MM.1S (cell line): ENCODE data around the gene C16orf78.

ENCODE experiments used
- DNase-seq: peaks from one replicate; pipeline ENCODE4 v3.0.0-alpha.2; 2015
- H2AFZ ChIP-seq: fragments of 300-600 bp; sonication (generic); 2 replicates; pipeline ENCODE4 v1.6.0; 2016; ENCODE audit warnings: antibody characterized with exemption, low read length
- H3F3A ChIP-seq: fragments of 300-600 bp; sonication (generic); 2 replicates; pipeline ENCODE4 v1.6.1; 2016; ENCODE audit warnings: mild to moderate bottlenecking, antibody characterized with exemption, low read length, moderate library complexity, mixed read lengths; ENCODE audit not compliant: insufficient read depth
- H3K27ac ChIP-seq: fragments of 300-600 bp; sonication (generic); 2 replicates; pipeline ENCODE4 v1.5.1; 2016; ENCODE audit warnings: mild to moderate bottlenecking, low read length
- H3K27me3 ChIP-seq: fragments of 300-600 bp; sonication (generic); replicated peaks from 2 replicates; pipeline ENCODE4 v1.6.0; 2016; ENCODE audit warnings: low read length; ENCODE audit not compliant: insufficient read depth
- H3K36me3 ChIP-seq: fragments of 300-600 bp; sonication (generic); replicated peaks from 2 replicates; pipeline ENCODE4 v1.6.1; 2016; ENCODE audit warnings: mild to moderate bottlenecking, low read length, mixed read lengths; ENCODE audit not compliant: insufficient read depth
- H3K4me1 ChIP-seq: fragments of 300-600 bp; sonication (generic); 2 replicates; pipeline ENCODE4 v1.6.1; 2016; ENCODE audit warnings: low read length, mixed read lengths
- H3K4me2 ChIP-seq: fragments of 300-600 bp; sonication (generic); 2 replicates; pipeline ENCODE4 v1.6.0; 2016; ENCODE audit warnings: low read depth, low read length
- H3K4me3 ChIP-seq: fragments of 300-600 bp; sonication (generic); 2 replicates; pipeline ENCODE4 v1.5.1; 2016; ENCODE audit warnings: low read length, mixed read lengths
- H3K79me2 ChIP-seq: fragments of 300-600 bp; sonication (generic); 2 replicates; pipeline ENCODE4 v1.6.1; 2016; ENCODE audit warnings: mixed run types, low read length, mixed read lengths
- H3K9ac ChIP-seq: fragments of 300-600 bp; sonication (generic); 2 replicates; pipeline ENCODE4 v1.6.1; 2016; ENCODE audit warnings: low read length, mixed read lengths
- H3K9me2 ChIP-seq: fragments of 300-600 bp; sonication (generic); replicated peaks from 2 replicates; pipeline ENCODE4 v1.6.1; 2016; ENCODE audit warnings: mild to moderate bottlenecking, low read length, mixed read lengths; ENCODE audit not compliant: insufficient read depth
- H3K9me3 ChIP-seq: fragments of 300-600 bp; sonication (generic); replicated peaks from 2 replicates; pipeline ENCODE4 v1.6.1; 2016; ENCODE audit warnings: mild to moderate bottlenecking, low read length, mixed read lengths; ENCODE audit not compliant: insufficient read depth
- H4K20me1 ChIP-seq: fragments of 300-600 bp; sonication (generic); 2 replicates; pipeline ENCODE4 v1.6.1; 2016; ENCODE audit warnings: mild to moderate bottlenecking, low read length, moderate library complexity, mixed read lengths; ENCODE audit not compliant: insufficient read depth
- CTCF ChIP-seq: fragments of 300-600 bp; sonication (generic); IDR thresholded peaks from 2 replicates; pipeline ENCODE4 v1.5.1; 2016; ENCODE audit warnings: antibody characterized with exemption, low read length, mixed read lengths
- EZH2 ChIP-seq: fragments of 300-600 bp; sonication (generic); optimal IDR thresholded peaks from 2 replicates; pipeline ENCODE3; 2017; ENCODE audit warnings: low read depth, mild to moderate bottlenecking, antibody characterized with exemption, low read length, mixed read lengths
- EZH2phosphoT487 ChIP-seq: fragments of 300-600 bp; sonication (generic); IDR thresholded peaks from 2 replicates; pipeline ENCODE4 v1.6.1; 2018; ENCODE audit warnings: antibody characterized with exemption, low read length

The C16orf78 gene

DNA sequence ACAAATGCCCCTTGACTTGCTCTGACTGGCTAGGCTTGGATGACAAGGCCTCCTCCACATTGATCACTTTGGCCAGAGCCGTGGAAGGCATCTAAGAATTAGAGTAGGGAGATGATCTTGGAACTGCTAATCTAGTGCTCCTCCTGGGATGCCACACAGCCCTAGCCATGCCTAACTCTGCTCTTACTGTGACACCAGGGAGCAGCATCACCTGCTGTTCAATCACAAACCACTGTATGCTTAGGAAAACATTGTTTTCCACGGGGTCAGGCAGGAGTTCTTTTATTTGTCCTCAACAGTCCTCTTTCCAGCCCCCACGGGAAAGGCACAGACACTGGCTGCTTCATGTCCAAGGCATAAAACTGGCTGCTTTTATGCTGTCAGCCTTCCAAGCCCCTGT is 46.3 kb downstream of the C16orf78 start:
- Histone ChIP-seq H3K4me3 (no peak overlapping the region), H3K27me3 (no peaks in the 10 kb centered on the region; the same call in 1 of the 2 replicates), H3K79me2 (no peaks in the 10 kb centered on the region), H3K4me1 (no peaks in the 10 kb centered on the region), H3K27ac (no peak overlapping the region), H3K36me3 (no peaks in the 10 kb centered on the region), H3K9ac (no peak overlapping the region), H3K9me2 (no peaks in the 10 kb centered on the region), H3K4me2 (no peak overlapping the region), H2AFZ (no peak overlapping the region), H3K9me3 (no peaks in the 10 kb centered on the region), H4K20me1 (no peaks in the 10 kb centered on the region), H3F3A (no peaks in the 10 kb centered on the region)
- DNase-seq, result no peak
- TF ChIP-seq EZH2phosphoT487, result no peak
- no peak for TF ChIP-seq EZH2
- TF ChIP-seq CTCF, result no peak

- no peak overlapping the region for H3K9ac ChIP-seq
- H3K36me3 ChIP-seq, result no peaks in the 10 kb centered on the region
- no peaks in the 10 kb centered on the region for H4K20me1 ChIP-seq
- H3K27me3 ChIP-seq, result no peaks in the 10 kb centered on the region; the same call in 1 of the 2 replicates
- no peaks in the 10 kb centered on the region for H3K9me2 ChIP-seq
- no peak for DNase-seq
- H3K4me1 ChIP-seq, result no peaks in the 10 kb centered on the region
- no peaks in the 10 kb centered on the region for H3K9me3 ChIP-seq
- H3K4me3 ChIP-seq, result no peak overlapping the region
- TF ChIP-seq CTCF, result no peak
- no peak for TF ChIP-seq EZH2phosphoT487
- TF ChIP-seq EZH2, result no peak
- no peak overlapping the region for H2AFZ ChIP-seq
- no peak overlapping the region for H3K27ac ChIP-seq
- H3K4me2 ChIP-seq, result no peak overlapping the region
- H3K79me2 ChIP-seq, result no peaks in the 10 kb centered on the region
- no peaks in the 10 kb centered on the region for H3F3A ChIP-seq
Observed at GRCh38 chr16:49422896-49423295, 49.3 kb downstream of the C16orf78 start.

DNA sequence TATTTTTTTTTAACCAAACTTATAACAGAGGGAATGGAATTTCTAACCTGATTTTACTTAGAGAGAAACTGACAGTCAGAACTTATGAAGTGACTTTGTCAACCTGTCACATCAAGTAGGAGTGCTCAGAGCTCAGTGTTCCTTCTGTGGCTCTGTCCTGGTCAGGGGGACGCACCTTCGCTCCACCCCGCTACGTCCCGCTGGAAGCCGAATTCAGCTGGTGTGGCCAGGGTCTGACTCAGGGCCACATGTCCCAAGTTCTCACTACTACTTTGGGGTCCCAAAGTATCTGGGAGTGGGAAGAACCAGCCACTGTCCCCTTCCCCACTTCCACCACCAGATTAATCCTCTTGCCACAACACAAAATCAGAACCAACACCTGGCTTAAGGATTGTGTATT is 51.4 kb downstream of the C16orf78 start:
- TF ChIP-seq EZH2, result no peak
- no peak for TF ChIP-seq EZH2phosphoT487
- TF ChIP-seq CTCF, result no peak
- Histone ChIP-seq H2AFZ (no peak overlapping the region), H3K27me3 (no peaks in the 10 kb centered on the region), H3K4me2 (no peak overlapping the region), H4K20me1 (no peaks in the 10 kb centered on the region), H3K4me3 (no peak overlapping the region), H3K79me2 (no peaks in the 10 kb centered on the region), H3K36me3 (no peaks in the 10 kb centered on the region), H3K9me2 (no peaks in the 10 kb centered on the region), H3K9me3 (no peaks in the 10 kb centered on the region), H3K9ac (no peak overlapping the region), H3K4me1 (no peaks in the 10 kb centered on the region), H3K27ac (no peak overlapping the region), H3F3A (no peaks in the 10 kb centered on the region)
- DNase-seq, result no peak
